K562 (cell line): ENCODE data around the gene KCNK10. TPM values are rescaled to one million over a fixed set of nuclear protein-coding genes. Genes with fewer than 3 reads are reported as not detected.

Experiments used
- ATAC-seq: fragments of 200-7000 bp; cut with Tn5 transposase; 3 replicates; pipeline ENCODE4 v1.9.1; 2020; ENCODE audit warnings: moderate library complexity
- BruUV-seq: library from RNA; stranded (reverse); fragments of 400-500 nt; replicated peaks from 2 replicates; lab custom pipeline; 2021; lab: Mats Ljungman, UMichigan
- CTCF ChIA-PET: fragments of 300-600 bp; formaldehyde crosslinking; extraction: SDS; loops from one replicate; lab custom pipeline; 2021; ENCODE audit warnings: low intra/inter-chr PET ratio; lab: Yijun Ruan, JAX
- POLR2A ChIA-PET: fragments of 300-600, 350-650 bp; sonication (Branson Sonifier 250); formaldehyde crosslinking; extraction: SDS; loops from one replicate; lab custom pipeline; 2021; ENCODE audit warnings: antibody characterized with exemption, inconsistent platforms; lab: Yijun Ruan, JAX
- DNase-seq, 4 experiments: peaks; one replicate each; pipeline versions ENCODE4 v3.0.0 to v3.0.0-alpha.2; 2011 to 2018; ENCODE audit warnings: low spot score in 3 of 4, mixed read lengths in 3 of 4; ENCODE audit errors: extremely low read depth in 1 of 4
- FAIRE-seq: peaks from 2 replicates; lab custom pipeline; 2011; peaks lifted over from hg19 to GRCh38; lab: Jason Lieb, UNC
- H2AFZ ChIP-seq: 2 replicates; pipeline ENCODE4 v1.6.0; 2011; ENCODE audit warnings: low read depth, low read length, control low read depth, inconsistent platforms
- H3K27ac ChIP-seq: fragments of 200-600 bp; 3 replicates; pipeline ENCODE4 v1.8.0; 2011; ENCODE audit warnings: low read depth, mild to moderate bottlenecking, control low read depth, inconsistent platforms, low read length, moderate library complexity, mixed read lengths; ENCODE audit errors: extremely low read depth
- H3K27me3 ChIP-seq, 2 experiments: fragments of 300-600 bp in 1 of 2; 2 replicates in 1 of 2; 3 replicates in 1 of 2; pipeline versions ENCODE4 v1.6.0 to v1.8.0; 2011; ENCODE audit warnings: inconsistent platforms in 2 of 2, low read length in 2 of 2, mild to moderate bottlenecking in 1 of 2, mixed read lengths in 1 of 2, moderate library complexity in 1 of 2; ENCODE audit not compliant: control insufficient read depth in 2 of 2, insufficient read depth in 2 of 2
- H3K36me3 ChIP-seq: fragments of 300-600 bp; 3 replicates; pipeline ENCODE4 v1.8.0; 2011; ENCODE audit warnings: mild to moderate bottlenecking, low read length, inconsistent platforms; ENCODE audit not compliant: control insufficient read depth, insufficient read depth
- H3K4me1 ChIP-seq, 2 experiments: fragments of 200-600 bp in 1 of 2; replicated peaks in 1 of 2; 2 replicates in 1 of 2; 3 replicates in 1 of 2; pipeline versions ENCODE4 v1.5.1 to v1.8.0; 2011; ENCODE audit warnings: inconsistent platforms in 2 of 2, low read length in 2 of 2, mild to moderate bottlenecking in 1 of 2, mixed read lengths in 1 of 2, moderate library complexity in 1 of 2; ENCODE audit not compliant: control insufficient read depth in 2 of 2, insufficient read depth in 2 of 2
- H3K4me2 ChIP-seq: 2 replicates; pipeline ENCODE4 v1.6.1; 2011; ENCODE audit warnings: low read length, control low read depth, inconsistent platforms, mixed read lengths; ENCODE audit not compliant: insufficient read depth
- H3K4me3 ChIP-seq: fragments of 200-600 bp; sonication (generic), shearing (Covaris generic); 2 replicates; pipeline ENCODE4 v1.5.1; 2016; ENCODE audit warnings: control low read depth, inconsistent platforms
- H3K79me2 ChIP-seq: fragments of 200-600 bp; 3 replicates; pipeline ENCODE4 v1.8.0; 2011; ENCODE audit warnings: low read length, inconsistent platforms; ENCODE audit not compliant: control insufficient read depth, insufficient read depth
- H3K9ac ChIP-seq, 2 experiments: 2 replicates each; pipeline versions ENCODE4 v1.6.0 to v1.6.1; 2011; ENCODE audit warnings: low read depth in 2 of 2, low read length in 2 of 2, control low read depth in 1 of 2, inconsistent platforms in 1 of 2, mild to moderate bottlenecking in 1 of 2, mixed read lengths in 1 of 2; ENCODE audit not compliant: insufficient read depth in 1 of 2
- H3K9me1 ChIP-seq: one replicate; pipeline ENCODE4 v1.6.0; 2011; ENCODE audit warnings: inconsistent platforms, mild to moderate bottlenecking, low read length, moderate library complexity; ENCODE audit not compliant: control insufficient read depth, insufficient read depth
- H3K9me3 ChIP-seq: replicated peaks from 2 replicates; pipeline ENCODE4 v1.5.1; 2011; ENCODE audit warnings: low read depth, low read length, inconsistent platforms; ENCODE audit not compliant: control insufficient read depth, insufficient read depth
- H4K20me1 ChIP-seq: replicated peaks from 2 replicates; pipeline ENCODE4 v1.6.1; 2011; ENCODE audit warnings: low read length, inconsistent platforms, mixed read lengths; ENCODE audit not compliant: control insufficient read depth, insufficient read depth
- ATF1 ChIP-seq, 2 experiments: fragments of 450-650 bp in 1 of 2; IDR thresholded peaks; 2 replicates each; pipeline ENCODE4 v1.6.1; 2016; ENCODE audit warnings: missing compliant biosample characterization in 1 of 2, missing genetic modification characterization in 1 of 2
- CSDE1 ChIP-seq, 2 experiments: fragments of 450-650 bp; IDR thresholded peaks; 2 replicates each; pipeline ENCODE4 v1.6.1; 2016; ENCODE audit warnings: mild to moderate bottlenecking in 1 of 2
- CTCFL ChIP-seq: IDR thresholded peaks from 2 replicates; pipeline ENCODE4 v1.6.1; 2011; ENCODE audit warnings: borderline replicate concordance, low read depth, mild to moderate bottlenecking, moderate library complexity, low read length; ENCODE audit not compliant: insufficient read depth, poor library complexity, severe bottlenecking
- ELF4 ChIP-seq: fragments of 450-650 bp; formaldehyde crosslinking; IDR thresholded peaks from 2 replicates; pipeline ENCODE4 v1.4.0; 2022; ENCODE audit warnings: missing genetic modification characterization
- ESRRA ChIP-seq: fragments of 450-650 bp; IDR thresholded peaks from 2 replicates; pipeline ENCODE4 v1.6.1; 2014; ENCODE audit warnings: low read depth, mild to moderate bottlenecking, moderate library complexity, borderline replicate concordance
- IRF9 ChIP-seq: fragments of 450-650 bp; IDR thresholded peaks from 2 replicates; pipeline ENCODE4 v1.6.1; 2016; ENCODE audit warnings: missing biosample characterization, missing genetic modification characterization
- KDM5B ChIP-seq: fragments of 200-600 bp; sonication (generic); IDR thresholded peaks from 2 replicates; pipeline ENCODE4 v1.6.1; 2012; ENCODE audit warnings: low read depth, mild to moderate bottlenecking, moderate library complexity, low read length, control low read depth, inconsistent platforms; ENCODE audit not compliant: insufficient replicate concordance
- MCM5 ChIP-seq: fragments of 450-650 bp; IDR thresholded peaks from 2 replicates; pipeline ENCODE4 v1.6.1; 2016; ENCODE audit warnings: low read depth
- MYNN ChIP-seq, 2 experiments: sonication (generic); formaldehyde crosslinking in 1 of 2; IDR thresholded peaks; 2 replicates each; pipeline versions ENCODE4 v1.5.0 to v1.6.1; 2016 to 2020; ENCODE audit warnings: antibody characterized with exemption in 1 of 2, missing genetic modification reagents in 1 of 2
- PML ChIP-seq: IDR thresholded peaks from 2 replicates; pipeline ENCODE4 v1.6.1; 2012; ENCODE audit warnings: low read length, inconsistent platforms
- STAT5A ChIP-seq: IDR thresholded peaks from 2 replicates; pipeline ENCODE4 v1.6.1; 2012; ENCODE audit warnings: low read length, inconsistent platforms, borderline replicate concordance
- ZBTB49 ChIP-seq: sonication (generic); formaldehyde crosslinking; IDR thresholded peaks from 2 replicates; pipeline ENCODE4 v1.8.0; 2022; ENCODE audit warnings: missing genetic modification reagents, mild to moderate bottlenecking, borderline replicate concordance
- ZNF766 ChIP-seq: fragments of 200-800 bp; sonication (Bioruptor generic); conservative IDR thresholded peaks from 2 replicates; pipeline ENCODE4 v1.6.1; 2016; ENCODE audit warnings: missing genetic modification characterization, missing compliant biosample characterization
- ZZZ3 ChIP-seq: fragments of 450-650 bp; IDR thresholded peaks from 2 replicates; pipeline ENCODE4 v1.6.1; 2016; ENCODE audit warnings: antibody characterized with exemption, mild to moderate bottlenecking, moderate library complexity
- WGBS: fragments of 100-300 bp; shearing (Covaris generic); methylation state at CpG from one replicate; pipeline ENCODE4 v1.1.6; 2016; ENCODE audit warnings: low coverage, mixed read lengths; ENCODE audit not compliant: insufficient coverage; ENCODE audit errors: missing lambda C conversion rate; 5-methylcytosine and 5-hydroxymethylcytosine counted together
- in situ Hi-C: fragments of 300-500 bp; cut with MboI; formaldehyde crosslinking; loops from 4 replicates; pipeline ENCODE4 v1.15.0; 2018; ENCODE audit warnings: inconsistent platforms, mixed read lengths
- intact Hi-C: fragments of 100-400 bp; cut with micrococcal nuclease; formaldehyde crosslinking; loops from 2 replicates; pipeline ENCODE4 v1.14.2; 2022
- polyA plus RNA-seq, 8 experiments: library from polyadenylated mRNA; depleted of rRNA in 4 of 8; stranded (reverse) in 5 of 8; unstranded in 3 of 8; fragments of >200 nt; fragmentation: Nextera tagmentation in 2 of 8; fragmentation: Illumina TruSeq in 1 of 8; extraction: Ambion mirVana in 2 of 8; extraction: Trizol in 1 of 8; gene quantifications; 2 replicates each; pipeline versions ENCODE4 v1.2.1 to v1.2.3, GENCODE V29; 2011 to 2014; ENCODE audit warnings: inconsistent platforms in 1 of 8, missing spikeins in 1 of 8
- total RNA-seq, 7 experiments: library from RNA; depleted of rRNA in 6 of 7; stranded (reverse); fragments of >200 nt in 6 of 7; fragmentation: Illumina TruSeq in 2 of 7; extraction: Trizol in 2 of 7; gene quantifications; 2 replicates each; pipeline versions ENCODE4 v1.2.1 to v1.2.3, GENCODE V29; 2011 to 2021; ENCODE audit warnings: low replicate concordance in 1 of 7

Gene KCNK10
- total and polyA plus RNA-seq, 9 of the 15 experiments (the other 6 are each of a cell fraction or from before 2014, with no cell fraction given): not detected

GRCh38 chr14:88303041-88303440 is 20.0 kb downstream of the KCNK10 start:
- no peak for FAIRE-seq
- BruUV-seq: no TSS peak
- no peak for TF ChIP-seq ZZZ3
- TF ChIP-seq ATF1 (CRISPR knock-in tag; IDR thresholded peaks at IDR 0.05): no peak
- TF ChIP-seq ATF1 (tag; IDR thresholded peaks at IDR 0.05): no peak
- TF ChIP-seq ESRRA: no peak
- no peak for TF ChIP-seq KDM5B
- TF ChIP-seq ZNF766 (CRISPR knock-in tag): no peak
- no peak for TF ChIP-seq MCM5
- no peak for TF ChIP-seq ZBTB49
- no peak for TF ChIP-seq PML
- no peak for TF ChIP-seq IRF9
- TF ChIP-seq STAT5A: no peak
- no peak for TF ChIP-seq MYNN (IDR thresholded peaks at IDR 0.05)
- no peak for TF ChIP-seq MYNN (CRISPR knock-in tag; IDR thresholded peaks at IDR 0.05)
- no peak for TF ChIP-seq CTCFL
- TF ChIP-seq CSDE1 (IDR thresholded peaks at IDR 0.05): no peak
- TF ChIP-seq ELF4: no peak
- H3K36me3 ChIP-seq: no peaks in the 10 kb centered on the region
- H2AFZ ChIP-seq: no peak overlapping the region
- H3K79me2 ChIP-seq: no peaks in the 10 kb centered on the region
- 0% methylated on average over 3 of the region's 3 CpGs for WGBS
- H3K9ac ChIP-seq: no peak overlapping the region
- in situ Hi-C loops: loop anchor here (10.0 kb wide), 1 partner anchor 888 kb away; no protein-coding TSS in a partner anchor
- intact Hi-C loops: no loop called here
- DNase-seq: no peak
- no peaks in the 10 kb centered on the region; a peak in 1 of 5 replicates for H3K27me3 ChIP-seq
- POLR2A ChIA-PET: no interaction called here
- no peak overlapping the region for H3K4me3 ChIP-seq
- no peak overlapping the region for H3K27ac ChIP-seq
- H3K4me1 ChIP-seq: no peaks in the 10 kb centered on the region
- no peak for ATAC-seq
- no peak overlapping the region for H3K4me2 ChIP-seq
- no peaks in the 10 kb centered on the region for H3K9me3 ChIP-seq
- H3K9me1 ChIP-seq: no peaks in the 10 kb centered on the region
- CTCF ChIA-PET: no interaction called here
- no peaks in the 10 kb centered on the region for H4K20me1 ChIP-seq
